Activated naive CD4-positive, alpha-beta T cell treated with anti-CD3 and anti-CD28 coated beads, Interleukin-2, amount 10 ng/mL, durations not matched to agents 5 hours and 36 hours (primary cell): ENCODE data around the gene POLK. TPM values are rescaled to one million over a fixed set of nuclear protein-coding genes. Genes with fewer than 3 reads are reported as not detected.

Experiments
- total RNA-seq, 2 experiments: library from RNA; stranded (reverse); gene quantifications; one replicate each; pipeline ENCODE4 v1.2.3, GENCODE V29; 2021

POLK gene
- 10 to 100 TPM; 23.2 to 25.9 TPM for total RNA-seq

GRCh38 chr5:75511435-75512382, at the start of gene POLK, which contains the start of gene CERT1:
TSS of gene POLK (plus strand) at chr5:75511891.
TSS of gene CERT1 (minus strand) at chr5:75511629. CDS start at chr5:75511207, 422 bp downstream.

DNA sequence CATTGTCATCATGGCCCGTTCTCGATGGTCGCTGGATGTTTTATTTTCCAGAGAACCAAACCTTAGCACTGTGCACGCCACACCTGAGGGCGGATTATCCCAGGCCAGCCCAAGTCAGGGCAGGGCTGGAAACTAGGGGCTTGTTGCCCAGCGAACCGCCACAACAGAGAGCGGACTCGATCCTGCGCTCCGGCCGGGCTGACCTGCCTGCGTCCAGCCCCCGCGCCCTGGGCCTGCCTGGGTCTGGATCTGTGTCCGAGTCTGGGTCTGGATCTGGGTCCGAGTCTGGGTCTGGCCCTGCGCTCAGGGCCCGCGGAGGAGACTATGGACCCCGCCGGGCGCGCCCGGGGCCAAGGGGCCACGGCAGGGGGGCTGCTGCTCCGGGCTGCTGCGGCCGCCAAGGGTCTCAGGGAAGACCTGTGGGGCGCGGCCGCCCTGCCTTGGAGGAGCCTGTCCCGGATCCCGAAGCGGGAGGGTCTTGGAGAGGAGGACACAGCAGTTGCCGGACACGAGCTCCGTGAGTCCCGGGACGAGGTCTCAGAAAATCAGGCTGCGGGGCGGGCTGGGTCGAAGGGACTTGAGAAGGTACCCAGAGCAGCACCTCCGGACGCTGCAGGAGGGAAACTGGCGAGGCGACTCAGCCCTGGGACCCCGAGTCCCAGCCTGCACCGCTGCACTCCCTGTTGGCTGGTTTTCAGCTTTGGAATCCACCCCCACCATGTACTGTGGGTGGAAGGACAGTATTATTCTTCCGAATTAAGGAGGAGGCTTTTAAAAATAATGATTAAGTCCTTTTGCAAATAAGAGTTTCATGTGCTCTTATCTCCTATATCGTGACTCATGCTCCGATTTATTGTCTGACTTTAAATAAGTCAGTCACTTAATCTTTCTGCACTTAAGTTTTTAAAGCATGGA, 99.9 kb downstream of the POLK start, which contains the start of gene ANKDD1B:
TSS of gene ANKDD1B (plus strand) at position 143 of the 915 bp plus-strand sequence. CDS start at position 325, 182 bp downstream.

Other genes with a start within 250 kb of the POLK start
- gene HMGCR, start 174.7 kb upstream of the POLK start, total RNA-seq, result 10 to 100 TPM; 69.0 to 70.4 TPM
- 10 to 100 TPM; 26.9 to 29.0 TPM for gene CERT1, start 262 bp upstream of the POLK start, total RNA-seq
- under 1 TPM in 1 of 2 experiments, not detected in 1; 0.23 TPM for gene ANKDD1B, start 99.6 kb downstream of the POLK start, total RNA-seq
- 10 to 100 TPM; 14.9 to 16.1 TPM for gene POC5, start 205.5 kb downstream of the POLK start, total RNA-seq